GM13977 (cell line): ENCODE results near the gene APRT.

Experiments used
- DNase-seq: peaks from one replicate; pipeline ENCODE4 v3.0.0; 2012; ENCODE audit warnings: low spot score
- in situ Hi-C: fragments of 300-500 bp; cut with MboI; formaldehyde crosslinking; loops from one replicate; pipeline ENCODE4 v1.12.0; 2022; ENCODE audit warnings: low sequenced_read_pairs, low pct_unique_long_range_greater_than_20kb, mixed read lengths, inconsistent platforms; ENCODE audit not compliant: unreplicated experiment
- TF ChIP-seq, protein P1 (sequence below): IDR thresholded peaks from 2 replicates; pipeline ENCODE4 v1.5.1; 2012; ENCODE audit warnings: mild to moderate bottlenecking, control low read depth; ENCODE audit not compliant: insufficient read depth; ENCODE audit errors: extremely low read depth, missing control alignments

APRT gene

DNA sequence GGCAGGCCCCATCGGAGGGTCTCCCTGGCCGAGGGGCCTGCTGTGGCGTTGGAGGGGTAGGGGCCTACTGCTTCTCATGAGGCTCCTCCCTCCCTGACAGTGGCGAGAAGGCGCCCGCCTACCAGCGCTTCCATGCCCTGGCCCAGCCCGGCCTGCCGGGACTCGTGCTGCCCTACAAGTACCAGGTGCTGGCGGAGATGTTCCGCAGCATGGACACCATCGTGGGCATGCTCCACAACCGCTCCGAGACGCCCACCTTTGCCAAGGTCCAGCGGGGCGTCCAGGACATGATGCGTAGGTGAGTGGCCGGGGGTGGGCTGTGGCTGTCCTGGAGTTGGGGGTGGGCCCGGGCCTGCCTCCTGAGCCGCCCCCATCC, 6.4 kb downstream of the APRT start:
- TF ChIP-seq, protein P1, sequence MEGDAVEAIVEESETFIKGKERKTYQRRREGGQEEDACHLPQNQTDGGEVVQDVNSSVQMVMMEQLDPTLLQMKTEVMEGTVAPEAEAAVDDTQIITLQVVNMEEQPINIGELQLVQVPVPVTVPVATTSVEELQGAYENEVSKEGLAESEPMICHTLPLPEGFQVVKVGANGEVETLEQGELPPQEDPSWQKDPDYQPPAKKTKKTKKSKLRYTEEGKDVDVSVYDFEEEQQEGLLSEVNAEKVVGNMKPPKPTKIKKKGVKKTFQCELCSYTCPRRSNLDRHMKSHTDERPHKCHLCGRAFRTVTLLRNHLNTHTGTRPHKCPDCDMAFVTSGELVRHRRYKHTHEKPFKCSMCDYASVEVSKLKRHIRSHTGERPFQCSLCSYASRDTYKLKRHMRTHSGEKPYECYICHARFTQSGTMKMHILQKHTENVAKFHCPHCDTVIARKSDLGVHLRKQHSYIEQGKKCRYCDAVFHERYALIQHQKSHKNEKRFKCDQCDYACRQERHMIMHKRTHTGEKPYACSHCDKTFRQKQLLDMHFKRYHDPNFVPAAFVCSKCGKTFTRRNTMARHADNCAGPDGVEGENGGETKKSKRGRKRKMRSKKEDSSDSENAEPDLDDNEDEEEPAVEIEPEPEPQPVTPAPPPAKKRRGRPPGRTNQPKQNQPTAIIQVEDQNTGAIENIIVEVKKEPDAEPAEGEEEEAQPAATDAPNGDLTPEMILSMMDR: no peak
- in situ Hi-C loops: loop anchor here (10.0 kb wide), 1 partner anchor 409 kb away; the partner anchor contains the start of gene ZNF778

DNA sequence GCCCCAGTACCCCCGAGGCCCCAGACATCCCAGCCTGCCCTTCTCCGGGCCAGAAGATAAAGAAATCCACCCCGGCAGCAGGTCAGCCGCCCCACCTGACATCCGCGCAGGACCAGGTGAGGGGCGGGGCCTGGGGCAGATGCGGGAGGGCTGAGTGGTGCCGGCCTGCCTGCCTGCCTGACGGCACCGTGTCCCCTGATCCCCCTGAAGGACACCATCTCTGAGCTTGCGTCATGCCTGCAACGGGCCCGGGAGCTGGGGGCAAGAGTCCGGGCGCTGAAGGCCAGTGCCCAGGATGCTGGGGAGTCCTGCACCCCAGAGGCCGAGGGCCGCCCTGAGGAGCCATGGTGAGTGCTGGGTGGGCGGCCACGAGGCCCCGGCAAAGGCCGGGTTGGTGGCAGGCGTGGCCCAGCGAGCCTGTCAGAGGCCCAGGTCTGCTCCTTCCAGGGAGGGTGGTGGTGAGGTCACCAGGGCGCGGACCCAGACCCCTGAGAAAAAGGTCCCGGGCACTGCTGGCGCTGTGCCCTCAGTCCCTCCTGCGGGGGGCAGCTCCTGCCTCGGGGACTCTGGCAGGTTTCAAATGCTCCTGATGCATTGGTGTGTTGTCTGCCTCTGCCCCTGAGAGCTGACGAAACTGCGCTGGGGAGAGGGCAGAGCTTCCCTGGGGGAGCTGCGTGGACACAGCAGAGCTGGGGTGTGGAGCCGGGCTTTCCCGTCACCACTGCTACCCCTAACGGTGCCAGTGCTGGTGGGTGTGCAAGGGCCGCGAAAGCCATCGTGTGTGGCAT, 7.0 kb downstream of the APRT start:
- DNase-seq: peak; percentile 70
- TF ChIP-seq, protein P1: no peak
- in situ Hi-C loops: loop anchor here (10.0 kb wide), 1 partner anchor 410 kb away; the partner anchor contains the start of gene ZNF778

More for the DNA sequence above, 6.4 kb downstream of the APRT start:
- DNase-seq: no peak

DNA sequence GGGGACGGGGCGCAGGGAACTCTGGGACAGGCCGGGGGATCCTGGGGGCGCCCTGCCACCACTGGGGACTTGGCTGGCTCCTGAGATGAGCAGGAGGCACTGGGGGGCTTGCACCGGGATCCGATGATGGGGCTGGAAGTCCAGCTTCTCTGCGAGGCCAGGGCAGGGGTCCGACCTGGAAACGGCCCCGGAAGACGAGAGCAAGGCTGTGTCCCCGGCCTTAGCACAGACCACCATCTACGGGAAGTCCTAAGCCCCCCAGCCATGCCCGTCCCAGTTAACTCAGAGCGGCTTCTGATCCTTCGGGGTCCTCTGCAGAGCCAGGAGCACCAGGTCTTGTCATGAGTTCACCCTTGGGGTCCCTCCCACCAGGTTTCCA, 7.6 kb downstream of the APRT start:
- TF ChIP-seq, protein P1: no peak

DNA sequence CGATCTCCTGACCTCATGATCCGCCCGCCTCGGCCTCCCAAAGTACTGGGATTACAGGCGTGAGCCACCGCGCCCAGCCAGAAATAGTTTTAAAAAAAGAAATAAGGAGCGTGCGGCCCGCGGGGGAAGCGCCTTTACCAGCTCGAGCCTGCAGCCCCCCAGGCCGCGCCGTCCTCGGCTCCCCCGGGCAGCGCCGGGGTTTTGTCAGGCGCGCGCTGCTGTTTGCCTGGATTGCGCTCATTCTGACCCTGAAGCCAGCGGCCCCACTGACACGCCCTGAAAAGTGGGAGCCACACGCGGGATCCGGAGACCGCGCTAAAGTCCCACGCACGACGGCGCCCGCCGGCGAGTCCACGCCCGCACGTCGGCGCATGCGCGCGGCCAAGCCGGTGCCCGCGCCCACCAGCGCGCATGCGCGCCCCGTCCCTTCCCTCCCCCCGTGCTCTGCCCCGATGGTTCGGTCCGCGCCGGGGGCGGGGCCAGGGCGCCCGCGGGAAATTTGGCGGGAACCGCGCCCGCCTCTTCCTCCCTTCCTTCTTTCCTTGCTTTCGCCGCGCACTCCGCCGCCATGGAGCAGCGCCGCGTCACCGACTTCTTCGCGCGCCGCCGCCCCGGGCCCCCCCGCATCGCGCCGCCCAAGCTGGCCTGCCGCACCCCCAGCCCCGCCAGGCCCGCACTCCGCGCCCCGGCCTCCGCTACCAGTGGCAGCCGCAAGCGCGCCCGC, 8.3 kb downstream of the APRT start, which contains the start of gene CDT1:
TSS of gene CDT1 (plus strand) at position 526 of the 724 bp plus-strand sequence. CDS start at position 569, 43 bp downstream.
- in situ Hi-C loops: loop anchor here (10.0 kb wide), 1 partner anchor 411 kb away; the partner anchor contains the start of gene ZNF778
- TF ChIP-seq, protein P1: no peak
- DNase-seq: peak; percentile 100

More for the DNA sequence above, 7.6 kb downstream of the APRT start:
- no peak for DNase-seq
- in situ Hi-C loops: loop anchor here (10.0 kb wide), 1 partner anchor 411 kb away; the partner anchor contains the start of gene ZNF778

DNA sequence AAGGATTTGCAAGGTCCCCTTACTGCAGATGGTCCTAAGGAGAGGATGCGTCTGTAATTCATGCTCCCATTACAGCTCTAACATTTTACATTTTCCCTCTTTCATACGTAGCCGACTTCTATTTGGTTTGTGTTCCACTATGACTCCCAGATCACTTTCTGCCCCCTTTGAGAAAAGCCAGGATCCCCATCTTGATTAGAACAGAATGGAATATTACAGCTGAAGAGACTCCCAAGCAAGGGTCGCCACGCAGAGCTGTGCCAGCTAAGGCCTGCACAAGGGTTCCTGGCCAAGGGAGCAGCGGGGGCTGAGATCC, 11.5 kb downstream of the APRT start:
- DNase-seq: no peak
- in situ Hi-C loops: loop anchor here (10.0 kb wide), 1 partner anchor 415 kb away; the partner anchor contains the start of gene ZNF778
- TF ChIP-seq, protein P1: no peak

DNA sequence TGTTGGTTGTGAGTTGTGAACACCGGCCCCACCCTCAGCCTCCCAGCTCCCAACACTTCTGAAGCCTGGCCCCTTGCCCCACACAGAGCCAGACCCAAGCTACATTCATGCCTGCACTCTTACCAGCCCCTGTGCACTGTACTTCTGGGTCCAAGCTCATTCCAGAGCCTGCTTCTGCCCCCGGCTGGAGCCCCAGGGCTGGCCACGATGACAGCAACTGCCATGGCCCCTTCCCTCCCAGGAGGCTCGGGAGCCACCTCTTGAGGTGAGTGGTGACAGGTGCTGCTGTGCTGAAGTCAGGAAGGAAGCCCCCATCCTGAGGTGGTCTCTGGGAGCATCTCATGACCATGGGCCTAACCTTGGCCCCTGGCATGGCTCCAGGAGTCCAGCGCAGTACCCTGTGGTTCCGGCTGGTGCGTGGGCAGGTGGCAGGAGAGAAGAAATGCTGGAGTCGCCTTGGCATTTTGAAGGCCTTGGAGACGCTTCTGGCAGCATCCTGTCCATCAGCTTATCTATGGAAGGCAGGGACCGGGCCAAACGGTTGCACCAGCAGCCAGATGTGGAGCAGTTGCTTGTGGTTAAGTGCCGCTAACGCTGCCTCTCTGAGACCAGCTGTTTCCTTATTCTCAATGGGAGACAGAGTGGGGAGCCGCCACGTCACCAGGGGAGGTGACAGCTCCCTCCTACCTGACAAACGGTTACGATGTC, 12.0 kb downstream of the APRT start:
- in situ Hi-C loops: loop anchor here (10.0 kb wide), 1 partner anchor 415 kb away; the partner anchor contains the start of gene ZNF778
- DNase-seq: no peak
- TF ChIP-seq, protein P1: no peak
